OCI-LY3 (cell line): ENCODE measurements around the gene NKX2-4.

Source experiments
- H2AFZ ChIP-seq: fragments of 200-600, 300-600 bp; shearing (Covaris generic); 2 replicates; pipeline ENCODE4 v1.6.0; 2014; ENCODE audit warnings: antibody characterized with exemption, low read depth, low read length
- H3K27ac ChIP-seq: fragments of 200-600, 300-600 bp; sonication (generic); 2 replicates; pipeline ENCODE4 v1.5.1; 2014; ENCODE audit warnings: mild to moderate bottlenecking, low read length, moderate library complexity, mixed read lengths
- H3K27me3 ChIP-seq: fragments of 200-600, 300-600 bp; sonication (generic); 2 replicates; pipeline ENCODE4 v1.6.1; 2014; ENCODE audit warnings: low read depth, low read length, mixed read lengths
- H3K36me3 ChIP-seq: fragments of 200-600, 300-600 bp; sonication (generic); replicated peaks from 2 replicates; pipeline ENCODE3; 2014; ENCODE audit warnings: low read depth, low read length, mixed read lengths
- H3K4me1 ChIP-seq: fragments of 300-600, 200-600 bp; sonication (generic); 2 replicates; pipeline ENCODE4 v1.6.1; 2014; ENCODE audit warnings: low read length, mixed read lengths
- H3K4me2 ChIP-seq: fragments of 200-600, 300-600 bp; sonication (generic); 2 replicates; pipeline ENCODE4 v1.6.1; 2014; ENCODE audit warnings: low read length, mixed read lengths
- H3K4me3 ChIP-seq: fragments of 300-600, 200-600 bp; sonication (generic); 2 replicates; pipeline ENCODE4 v1.5.1; 2014; ENCODE audit warnings: antibody characterized with exemption, mild to moderate bottlenecking, low read length, moderate library complexity
- H3K79me2 ChIP-seq: fragments of 300-600, 200-600 bp; shearing (Covaris generic); 2 replicates; pipeline ENCODE4 v1.6.1; 2014; ENCODE audit warnings: mild to moderate bottlenecking, low read length, mixed read lengths
- H3K9ac ChIP-seq: fragments of 300-600, 200-600 bp; shearing (Covaris generic); 2 replicates; pipeline ENCODE4 v1.6.0; 2014; ENCODE audit warnings: mild to moderate bottlenecking, low read length, moderate library complexity
- H3K9me3 ChIP-seq: fragments of 200-600, 300-600 bp; shearing (Covaris generic); 2 replicates; pipeline ENCODE4 v1.6.1; 2014; ENCODE audit warnings: low read length, mixed read lengths; ENCODE audit not compliant: insufficient read depth
- H4K20me1 ChIP-seq: fragments of 200-600, 300-600 bp; sonication (generic); 2 replicates; pipeline ENCODE4 v1.6.1; 2016; ENCODE audit warnings: low read length, mixed read lengths; ENCODE audit not compliant: insufficient read depth
- CTCF ChIP-seq: fragments of 200-600, 300-600 bp; sonication (generic); IDR thresholded peaks from 2 replicates; pipeline ENCODE4 v1.5.1; 2014; ENCODE audit warnings: antibody characterized with exemption, low read length, low read depth
- EZH2phosphoT487 ChIP-seq: fragments of 200-600 bp; shearing (Covaris generic); IDR thresholded peaks from 2 replicates; pipeline ENCODE4 v1.6.1; 2018; ENCODE audit warnings: antibody characterized with exemption, mixed run types, low read depth

NKX2-4 gene

GRCh38 chr20:21393816-21394519 is 3.4 kb downstream of the NKX2-4 start:
- Histone ChIP-seq H4K20me1 (no peaks in the 10 kb centered on the region), H3K4me1 (no peaks in the 10 kb centered on the region), H3K9me3 (no peaks in the 10 kb centered on the region), H3K36me3 (peaks cover 16% of the 10 kb centered on the region), H3K9ac (no peak overlapping the region), H2AFZ (no peak overlapping the region), H3K4me3 (no peak overlapping the region), H3K27me3 (0 out of 2 replicates have a peak, but pooled peaks cover 4% of the 10 kb centered on the region), H3K79me2 (no peaks in the 10 kb centered on the region), H3K27ac (no peak overlapping the region), H3K4me2 (no peak overlapping the region)
- TF ChIP-seq EZH2phosphoT487 (no peak), CTCF (no peak)

GRCh38 chr20:21393166-21393565 is 4.2 kb downstream of the NKX2-4 start:
- Histone ChIP-seq H3K4me3 (no peak overlapping the region), H4K20me1 (no peaks in the 10 kb centered on the region), H3K9me3 (no peaks in the 10 kb centered on the region), H3K36me3 (peaks cover 18% of the 10 kb centered on the region), H2AFZ (no peak overlapping the region), H3K27ac (no peak overlapping the region), H3K79me2 (no peaks in the 10 kb centered on the region), H3K9ac (no peak overlapping the region), H3K4me1 (no peaks in the 10 kb centered on the region), H3K4me2 (no peak overlapping the region), H3K27me3 (no peaks in the 10 kb centered on the region)
- TF ChIP-seq CTCF (no peak), EZH2phosphoT487 (no peak)

GRCh38 chr20:21391972-21392352 is 5.4 kb downstream of the NKX2-4 start:
- Histone ChIP-seq H3K36me3 (peaks cover 22% of the 10 kb centered on the region), H3K27ac (no peak overlapping the region), H2AFZ (no peak overlapping the region), H3K79me2 (no peaks in the 10 kb centered on the region), H3K4me3 (no peak overlapping the region), H3K4me1 (no peaks in the 10 kb centered on the region), H3K9me3 (no peaks in the 10 kb centered on the region), H4K20me1 (no peaks in the 10 kb centered on the region), H3K9ac (no peak overlapping the region), H3K27me3 (no peaks in the 10 kb centered on the region), H3K4me2 (no peak overlapping the region)
- TF ChIP-seq CTCF (no peak), EZH2phosphoT487 (no peak)

- Histone ChIP-seq H3K27ac (no peak overlapping the region), H3K4me1 (no peaks in the 10 kb centered on the region), H4K20me1 (no peaks in the 10 kb centered on the region), H3K4me2 (no peak overlapping the region), H3K9me3 (no peaks in the 10 kb centered on the region), H2AFZ (no peak overlapping the region), H3K36me3 (peaks cover 25% of the 10 kb centered on the region), H3K27me3 (no peaks in the 10 kb centered on the region), H3K9ac (no peak overlapping the region), H3K79me2 (no peaks in the 10 kb centered on the region), H3K4me3 (no peak overlapping the region)
- no peak for TF ChIP-seq EZH2phosphoT487
- no peak for TF ChIP-seq CTCF
Measured at GRCh38 chr20:21391185-21391971, 5.9 kb downstream of the NKX2-4 start.
